ENCODE results near the gene AMN.

GRCh38 chr14:102915292-102916110 lies 7.0 kb upstream of the AMN start:
- no peak for TF ChIP-seq EZH2 (IDR thresholded peaks at IDR 0.05; ENCODE audit: insufficient read depth, poor library complexity, severe bottlenecking)
- TF ChIP-seq EZH2phosphoT487 (IDR thresholded peaks at IDR 0.05; ENCODE audit: insufficient read depth, low read depth): no peak
